IMR-90 (cell line): ENCODE measurements around the gene ZNF335. TPM values are rescaled to one million over a fixed set of nuclear protein-coding genes. Genes with fewer than 3 reads are reported as not detected.

ENCODE experiments used
- ATAC-seq: fragments of 200-7000 bp; cut with Tn5 transposase; 2 replicates; pipeline ENCODE4 v1.9.1; 2020; ENCODE audit warnings: low read depth, mild to moderate bottlenecking, moderate library complexity
- BruUV-seq: library from RNA; stranded (reverse); fragments of 400-500 nt; replicated peaks from 2 replicates; lab custom pipeline; 2021; lab: Mats Ljungman, UMichigan
- CTCF ChIA-PET: fragments of 300-600 bp; formaldehyde crosslinking; extraction: SDS; loops from one replicate; lab custom pipeline; 2021; ENCODE audit warnings: antibody characterized with exemption; lab: Yijun Ruan, JAX
- POLR2A ChIA-PET: fragments of 300-600 bp; sonication (Branson Sonifier 250); formaldehyde crosslinking; loops from one replicate; lab custom pipeline; 2022; ENCODE audit warnings: antibody characterized with exemption; ENCODE audit not compliant: unreplicated experiment; lab: Charles Lee
- DNase-seq: peaks from one replicate; pipeline ENCODE4 v3.0.0; 2013
- H2AFZ ChIP-seq: replicated peaks from 2 replicates; pipeline ENCODE3; 2013; ENCODE audit warnings: low read length, mild to moderate bottlenecking; ENCODE audit not compliant: poor library complexity
- H2AK5ac ChIP-seq: 2 replicates; pipeline ENCODE4 v1.6.1; 2013; ENCODE audit warnings: low read depth, low read length, inconsistent platforms
- H2AK9ac ChIP-seq: replicated peaks from 2 replicates; pipeline ENCODE3; 2013; ENCODE audit warnings: mild to moderate bottlenecking, low read depth, low read length, moderate library complexity; ENCODE audit not compliant: poor library complexity
- H2BK120ac ChIP-seq: 2 replicates; pipeline ENCODE4 v1.6.1; 2013; ENCODE audit warnings: low read depth, low read length, inconsistent platforms
- H2BK15ac ChIP-seq: 3 replicates; pipeline ENCODE4 v1.6.1; 2013; ENCODE audit warnings: low read depth, low read length, inconsistent platforms
- H2BK20ac ChIP-seq: 2 replicates; pipeline ENCODE4 v1.6.1; 2013; ENCODE audit warnings: low read depth, mild to moderate bottlenecking, inconsistent platforms, low read length, moderate library complexity
- H2BK5ac ChIP-seq: 2 replicates; pipeline ENCODE4 v1.6.1; 2013; ENCODE audit warnings: mild to moderate bottlenecking, low read depth, low read length, inconsistent platforms; ENCODE audit not compliant: poor library complexity, severe bottlenecking
- H3K14ac ChIP-seq: replicated peaks from 2 replicates; pipeline ENCODE4 v1.6.1; 2013; ENCODE audit warnings: low read depth, low read length, inconsistent platforms
- H3K18ac ChIP-seq: 2 replicates; pipeline ENCODE4 v1.6.1; 2013; ENCODE audit warnings: low read depth, low read length, control low read depth
- H3K23ac ChIP-seq: 2 replicates; pipeline ENCODE4 v1.6.1; 2013; ENCODE audit warnings: low read depth, low read length, inconsistent platforms
- H3K27ac ChIP-seq: 2 replicates; pipeline ENCODE4 v1.5.1; 2013; ENCODE audit warnings: mild to moderate bottlenecking, control low read depth, low read length; ENCODE audit not compliant: insufficient read depth
- H3K27me3 ChIP-seq: 2 replicates; pipeline ENCODE4 v1.6.1; 2013; ENCODE audit warnings: low read length; ENCODE audit not compliant: control insufficient read depth, insufficient read depth
- H3K36me3 ChIP-seq: 2 replicates; pipeline ENCODE4 v1.6.1; 2013; ENCODE audit warnings: low read length, mixed read lengths; ENCODE audit not compliant: control insufficient read depth, insufficient read depth
- H3K4ac ChIP-seq: 2 replicates; pipeline ENCODE4 v1.6.1; 2013; ENCODE audit warnings: low read depth, low read length, inconsistent platforms
- H3K4me1 ChIP-seq: 2 replicates; pipeline ENCODE4 v1.6.1; 2013; ENCODE audit warnings: low read length, mixed read lengths; ENCODE audit not compliant: control insufficient read depth, insufficient read depth
- H3K4me2 ChIP-seq: 2 replicates; pipeline ENCODE4 v1.6.1; 2013; ENCODE audit warnings: low read depth, mild to moderate bottlenecking, control low read depth, low read length, moderate library complexity
- H3K4me3 ChIP-seq: 2 replicates; pipeline ENCODE4 v1.5.1; 2013; ENCODE audit warnings: low read depth, mild to moderate bottlenecking, control low read depth, low read length, moderate library complexity; ENCODE audit not compliant: insufficient read depth
- H3K56ac ChIP-seq: 2 replicates; pipeline ENCODE4 v1.6.1; 2013; ENCODE audit warnings: low read length, inconsistent platforms; ENCODE audit not compliant: insufficient read depth; ENCODE audit errors: extremely low read depth
- H3K79me1 ChIP-seq, 2 experiments: 2 replicates each; pipeline ENCODE4 v1.6.1; 2013; ENCODE audit warnings: low read length in 2 of 2, inconsistent platforms in 1 of 2, low read depth in 1 of 2
- H3K9ac ChIP-seq: 2 replicates; pipeline ENCODE4 v1.6.1; 2013; ENCODE audit warnings: low read depth, low read length, control low read depth
- H3K9me1 ChIP-seq: 2 replicates; pipeline ENCODE4 v1.6.1; 2013; ENCODE audit warnings: low read length, inconsistent platforms; ENCODE audit not compliant: insufficient read depth
- H3K9me3 ChIP-seq: 2 replicates; pipeline ENCODE4 v1.6.1; 2013; ENCODE audit warnings: low read length; ENCODE audit not compliant: control insufficient read depth, insufficient read depth
- H4K20me1 ChIP-seq: 2 replicates; pipeline ENCODE4 v1.6.1; 2013; ENCODE audit warnings: low read length, inconsistent platforms; ENCODE audit not compliant: insufficient read depth
- H4K5ac ChIP-seq: 2 replicates; pipeline ENCODE4 v1.6.1; 2013; ENCODE audit warnings: mild to moderate bottlenecking, low read depth, low read length, control low read depth
- H4K8ac ChIP-seq, 2 experiments: 2 replicates each; pipeline ENCODE4 v1.6.1; 2013; ENCODE audit warnings: low read depth in 2 of 2, low read length in 2 of 2, control low read depth in 1 of 2, inconsistent platforms in 1 of 2
- H4K91ac ChIP-seq: 2 replicates; pipeline ENCODE4 v1.6.1; 2013; ENCODE audit warnings: low read depth, low read length, inconsistent platforms; ENCODE audit not compliant: insufficient read depth
- CEBPB ChIP-seq: IDR thresholded peaks from 2 replicates; pipeline ENCODE4 v1.6.1; 2012; ENCODE audit warnings: low read depth, low read length, improper control_type of control experiment
- CHD1 ChIP-seq: IDR thresholded peaks from 2 replicates; pipeline ENCODE4 v1.6.1; 2012; ENCODE audit warnings: low read depth, low read length, improper control_type of control experiment
- ELK1 ChIP-seq: fragments of 150-350 bp; IDR thresholded peaks from 2 replicates; pipeline ENCODE4 v1.6.1; 2016; ENCODE audit warnings: low read depth, mild to moderate bottlenecking, low read length, moderate library complexity, borderline replicate concordance
- MAFK ChIP-seq: IDR thresholded peaks from 2 replicates; pipeline ENCODE4 v1.6.1; 2012; ENCODE audit warnings: low read depth, low read length, improper control_type of control experiment
- MAZ ChIP-seq: IDR thresholded peaks from 2 replicates; pipeline ENCODE4 v1.6.1; 2012; ENCODE audit warnings: low read depth, mild to moderate bottlenecking, low read length, improper control_type of control experiment, moderate library complexity, borderline replicate concordance
- MXI1 ChIP-seq: IDR thresholded peaks from 2 replicates; pipeline ENCODE4 v1.6.1; 2012; ENCODE audit warnings: low read depth, mild to moderate bottlenecking, low read length, moderate library complexity, borderline replicate concordance
- NFE2L2 ChIP-seq: fragments of 150-350 bp; IDR thresholded peaks from 2 replicates; pipeline ENCODE4 v1.6.1; 2016; ENCODE audit warnings: low read depth, mild to moderate bottlenecking, low read length
- RFX5 ChIP-seq: IDR thresholded peaks from 2 replicates; pipeline ENCODE4 v1.8.0; 2012; ENCODE audit warnings: low read depth, mild to moderate bottlenecking, low read length, moderate library complexity
- USF2 ChIP-seq: fragments of 150-350 bp; IDR thresholded peaks from 2 replicates; pipeline ENCODE4 v1.6.1; 2017; ENCODE audit warnings: mild to moderate bottlenecking, antibody characterized with exemption, low read length, low read depth
- WGBS, 2 experiments: methylation state at CpG; one replicate each; pipeline versions ENCODE4 v1.1.5 to v1.1.7; 2013; ENCODE audit warnings: missing lambda C conversion rate in 2 of 2; ENCODE audit not compliant: insufficient read length in 1 of 2; ENCODE audit errors: extremely low coverage in 2 of 2; 5-methylcytosine and 5-hydroxymethylcytosine counted together
- dilution Hi-C: fragments of 300-500 bp; cut with HindIII; formaldehyde crosslinking; loops from one replicate; pipeline ENCODE4 v1.14.3; 2018; ENCODE audit warnings: low sequenced_read_pairs; ENCODE audit not compliant: unreplicated experiment
- in situ Hi-C: fragments of 300-500 bp; cut with MboI; formaldehyde crosslinking; loops from 3 replicates; pipeline ENCODE4 v1.14.3; 2019; ENCODE audit warnings: low sequenced_read_pairs, inconsistent platforms, mixed read lengths
- intact Hi-C: fragments of 100-400 bp; cut with micrococcal nuclease; formaldehyde crosslinking; loops from 2 replicates; pipeline ENCODE4 v1.10.0; 2022
- polyA plus RNA-seq, 3 experiments: library from polyadenylated mRNA; depleted of rRNA; stranded (reverse); fragments of >200 nt; gene quantifications; 2 replicates each; pipeline ENCODE4 v1.2.3, GENCODE V29; 2012; ENCODE audit warnings: low replicate concordance in 1 of 3
- total RNA-seq: library from RNA; depleted of rRNA; stranded (reverse); fragments of >200 nt; gene quantifications from 2 replicates; pipeline ENCODE4 v1.2.3, GENCODE V29; 2012
- TF ChIP-seq, protein P1 (sequence below): conservative IDR thresholded peaks from 2 replicates; pipeline ENCODE4 v1.5.1; 2012; ENCODE audit warnings: mild to moderate bottlenecking, low read depth, low read length, improper control_type of control experiment

ZNF335 gene
- total and polyA plus RNA-seq, 2 of the 4 experiments (the other 2 are of a cell fraction) = 11.8 to 17.8 TPM

DNA sequence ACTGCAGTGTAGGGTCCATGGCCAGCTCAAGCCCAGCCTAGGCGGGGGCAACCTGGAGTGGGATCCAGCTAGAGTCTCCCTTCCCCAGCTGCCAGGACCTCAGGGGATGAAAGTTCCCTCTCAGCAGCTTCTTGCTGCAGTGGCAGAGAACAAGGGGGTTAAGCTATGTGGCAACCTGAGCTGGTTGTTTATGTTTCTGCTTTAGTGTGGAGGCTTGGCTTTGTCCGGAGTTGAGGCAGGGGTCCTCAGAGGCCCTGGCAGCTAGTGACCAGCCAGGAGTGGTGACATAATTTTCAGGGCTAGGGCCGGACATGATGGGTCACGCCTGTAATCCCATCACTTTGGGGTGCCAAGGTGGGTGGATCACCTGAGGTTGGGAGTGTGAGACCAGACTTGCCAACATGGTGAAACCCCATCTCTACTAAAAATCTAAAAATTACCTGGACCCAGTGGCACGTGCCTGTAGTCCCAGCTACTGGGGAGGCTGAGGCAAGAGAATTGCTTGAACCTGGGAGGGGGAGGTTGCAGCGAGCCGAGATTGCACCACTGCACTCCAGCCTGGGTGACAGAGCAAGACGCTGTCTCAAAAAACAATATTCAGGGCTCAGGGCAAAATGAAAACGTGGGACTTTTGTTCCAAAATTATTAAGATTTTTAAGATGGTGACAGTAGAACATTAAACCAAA, 46.0 kb downstream of the ZNF335 start:
- Histone ChIP-seq H3K4me3 (no peak overlapping the region), H2AK5ac (no peak overlapping the region), H3K9me3 (no peaks in the 10 kb centered on the region), H3K4ac (no peak overlapping the region), H2BK120ac (no peak overlapping the region), H3K36me3 (no peaks in the 10 kb centered on the region), H2BK20ac (no peak overlapping the region), H2BK15ac (no peak overlapping the region), H3K23ac (no peak overlapping the region), H3K18ac (no peak overlapping the region), H3K4me1 (peaks cover 11% of the 10 kb centered on the region; the same call in 1 of the 2 replicates), H3K27ac (no peak overlapping the region), H3K4me2 (no peak overlapping the region), H4K8ac (no peak overlapping the region), H3K9ac (no peak overlapping the region), H3K9me1 (no peaks in the 10 kb centered on the region; the same call in 1 of the 2 replicates), H4K20me1 (peaks cover 4% of the 10 kb centered on the region), H4K91ac (no peak overlapping the region), H3K79me1 (peaks cover under 1 to 9% of the 10 kb centered on the region in 2 experiments), H2AK9ac (no peak overlapping the region), H4K5ac (no peak overlapping the region), H3K56ac (no peak overlapping the region), H3K14ac (no peak overlapping the region), H2BK5ac (no peak overlapping the region), H2AFZ (no peak overlapping the region), H3K27me3 (no peaks in the 10 kb centered on the region)
- POLR2A ChIA-PET = interaction anchor here (0.6 kb wide), 1 partner anchor 16 kb away, joined by 4 read pairs; no protein-coding TSS in a partner anchor
- in situ Hi-C loops (no loop called here), intact Hi-C loops (no loop called here), dilution Hi-C loops (no loop called here)
- CTCF ChIA-PET = interaction anchor here (1.0 kb wide), 1 partner anchor 11 kb away, joined by 4 read pairs; no protein-coding TSS in a partner anchor
- ATAC-seq (no peak; the same call in 1 of the 2 replicates), DNase-seq (no peak)
- no CpG with 5 or more reads among the region's 9 CpGs for WGBS, 2 experiments
- BruUV-seq = no TSS peak
- TF ChIP-seq USF2 (no peak), MAFK (no peak), MXI1 (no peak), CEBPB (no peak), ELK1 (no peak), MAZ (no peak), NFE2L2 (no peak), CHD1 (no peak), RFX5 (no peak)
- TF ChIP-seq, protein P1, sequence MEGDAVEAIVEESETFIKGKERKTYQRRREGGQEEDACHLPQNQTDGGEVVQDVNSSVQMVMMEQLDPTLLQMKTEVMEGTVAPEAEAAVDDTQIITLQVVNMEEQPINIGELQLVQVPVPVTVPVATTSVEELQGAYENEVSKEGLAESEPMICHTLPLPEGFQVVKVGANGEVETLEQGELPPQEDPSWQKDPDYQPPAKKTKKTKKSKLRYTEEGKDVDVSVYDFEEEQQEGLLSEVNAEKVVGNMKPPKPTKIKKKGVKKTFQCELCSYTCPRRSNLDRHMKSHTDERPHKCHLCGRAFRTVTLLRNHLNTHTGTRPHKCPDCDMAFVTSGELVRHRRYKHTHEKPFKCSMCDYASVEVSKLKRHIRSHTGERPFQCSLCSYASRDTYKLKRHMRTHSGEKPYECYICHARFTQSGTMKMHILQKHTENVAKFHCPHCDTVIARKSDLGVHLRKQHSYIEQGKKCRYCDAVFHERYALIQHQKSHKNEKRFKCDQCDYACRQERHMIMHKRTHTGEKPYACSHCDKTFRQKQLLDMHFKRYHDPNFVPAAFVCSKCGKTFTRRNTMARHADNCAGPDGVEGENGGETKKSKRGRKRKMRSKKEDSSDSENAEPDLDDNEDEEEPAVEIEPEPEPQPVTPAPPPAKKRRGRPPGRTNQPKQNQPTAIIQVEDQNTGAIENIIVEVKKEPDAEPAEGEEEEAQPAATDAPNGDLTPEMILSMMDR = no peak
